MM.1S (cell line): ENCODE data around the gene EID2B.

Experiments
- DNase-seq: peaks from one replicate; pipeline ENCODE4 v3.0.0-alpha.2; 2015
- H2AFZ ChIP-seq: fragments of 300-600 bp; sonication (generic); 2 replicates; pipeline ENCODE4 v1.6.0; 2016; ENCODE audit warnings: antibody characterized with exemption, low read length
- H3F3A ChIP-seq: fragments of 300-600 bp; sonication (generic); 2 replicates; pipeline ENCODE4 v1.6.1; 2016; ENCODE audit warnings: mild to moderate bottlenecking, antibody characterized with exemption, low read length, moderate library complexity, mixed read lengths; ENCODE audit not compliant: insufficient read depth
- H3K27ac ChIP-seq: fragments of 300-600 bp; sonication (generic); 2 replicates; pipeline ENCODE4 v1.5.1; 2016; ENCODE audit warnings: mild to moderate bottlenecking, low read length
- H3K27me3 ChIP-seq: fragments of 300-600 bp; sonication (generic); replicated peaks from 2 replicates; pipeline ENCODE4 v1.6.0; 2016; ENCODE audit warnings: low read length; ENCODE audit not compliant: insufficient read depth
- H3K36me3 ChIP-seq: fragments of 300-600 bp; sonication (generic); replicated peaks from 2 replicates; pipeline ENCODE4 v1.6.1; 2016; ENCODE audit warnings: mild to moderate bottlenecking, low read length, mixed read lengths; ENCODE audit not compliant: insufficient read depth
- H3K4me1 ChIP-seq: fragments of 300-600 bp; sonication (generic); 2 replicates; pipeline ENCODE4 v1.6.1; 2016; ENCODE audit warnings: low read length, mixed read lengths
- H3K4me2 ChIP-seq: fragments of 300-600 bp; sonication (generic); 2 replicates; pipeline ENCODE4 v1.6.0; 2016; ENCODE audit warnings: low read depth, low read length
- H3K4me3 ChIP-seq: fragments of 300-600 bp; sonication (generic); 2 replicates; pipeline ENCODE4 v1.5.1; 2016; ENCODE audit warnings: low read length, mixed read lengths
- H3K79me2 ChIP-seq: fragments of 300-600 bp; sonication (generic); 2 replicates; pipeline ENCODE4 v1.6.1; 2016; ENCODE audit warnings: mixed run types, low read length, mixed read lengths
- H3K9ac ChIP-seq: fragments of 300-600 bp; sonication (generic); 2 replicates; pipeline ENCODE4 v1.6.1; 2016; ENCODE audit warnings: low read length, mixed read lengths
- H3K9me2 ChIP-seq: fragments of 300-600 bp; sonication (generic); replicated peaks from 2 replicates; pipeline ENCODE4 v1.6.1; 2016; ENCODE audit warnings: mild to moderate bottlenecking, low read length, mixed read lengths; ENCODE audit not compliant: insufficient read depth
- H3K9me3 ChIP-seq: fragments of 300-600 bp; sonication (generic); replicated peaks from 2 replicates; pipeline ENCODE4 v1.6.1; 2016; ENCODE audit warnings: mild to moderate bottlenecking, low read length, mixed read lengths; ENCODE audit not compliant: insufficient read depth
- H4K20me1 ChIP-seq: fragments of 300-600 bp; sonication (generic); 2 replicates; pipeline ENCODE4 v1.6.1; 2016; ENCODE audit warnings: mild to moderate bottlenecking, low read length, moderate library complexity, mixed read lengths; ENCODE audit not compliant: insufficient read depth
- EZH2 ChIP-seq: fragments of 300-600 bp; sonication (generic); optimal IDR thresholded peaks from 2 replicates; pipeline ENCODE3; 2017; ENCODE audit warnings: low read depth, mild to moderate bottlenecking, antibody characterized with exemption, low read length, mixed read lengths
- EZH2phosphoT487 ChIP-seq: fragments of 300-600 bp; sonication (generic); IDR thresholded peaks from 2 replicates; pipeline ENCODE4 v1.6.1; 2018; ENCODE audit warnings: antibody characterized with exemption, low read length
- TF ChIP-seq, protein P1 (sequence below): fragments of 300-600 bp; sonication (generic); IDR thresholded peaks from 2 replicates; pipeline ENCODE4 v1.5.1; 2016; ENCODE audit warnings: antibody characterized with exemption, low read length, mixed read lengths

The EID2B gene

DNA sequence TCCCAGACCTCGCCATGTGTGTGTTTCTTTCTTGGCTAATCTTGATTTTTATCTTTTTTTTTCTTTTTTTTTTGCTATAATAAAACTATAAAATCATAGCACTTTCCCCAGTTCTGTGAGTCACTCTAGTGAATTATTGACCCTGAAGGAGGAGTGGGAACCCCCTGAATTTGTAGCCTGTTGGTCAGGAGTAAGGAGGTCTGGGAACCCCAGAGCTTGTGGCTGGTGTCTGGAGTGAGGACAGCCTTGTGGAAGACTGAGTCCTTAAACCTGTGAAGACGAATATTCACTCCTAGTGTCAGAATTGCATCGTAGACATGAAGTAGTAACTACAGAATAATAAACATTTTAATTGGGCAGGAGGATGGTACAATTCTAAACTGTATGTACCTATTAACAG, 7.4 kb downstream of the EID2B start:
- Histone ChIP-seq H2AFZ (no peak overlapping the region), H4K20me1 (no peaks in the 10 kb centered on the region)
- no peak for DNase-seq

DNA sequence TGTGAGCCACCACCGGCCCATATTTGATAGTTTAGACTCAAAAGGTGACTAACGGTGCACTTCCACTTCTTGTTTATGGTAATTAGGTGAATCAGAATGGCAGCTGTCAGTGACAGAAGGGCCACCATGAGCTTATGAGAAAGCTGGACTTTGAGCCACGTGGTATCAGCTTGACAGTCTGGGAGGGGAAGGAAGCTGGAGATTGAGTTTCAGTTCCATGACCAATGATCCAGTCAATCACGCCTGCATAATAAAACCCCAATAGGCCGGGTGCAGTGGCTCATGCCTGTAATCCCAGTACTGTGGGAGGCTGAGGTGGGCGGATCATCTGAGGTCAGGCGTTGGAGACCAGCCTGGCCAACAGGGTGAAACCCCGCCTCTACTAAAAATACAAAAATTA, 8.2 kb downstream of the EID2B start:
- Histone ChIP-seq H3K4me1 (no peaks in the 10 kb centered on the region), H3K9ac (no peak overlapping the region), H3K27ac (no peak overlapping the region), H4K20me1 (no peaks in the 10 kb centered on the region), H3K27me3 (no peaks in the 10 kb centered on the region), H3K79me2 (no peaks in the 10 kb centered on the region), H3K9me3 (no peaks in the 10 kb centered on the region), H3K9me2 (no peaks in the 10 kb centered on the region), H2AFZ (no peak overlapping the region), H3K36me3 (no peaks in the 10 kb centered on the region), H3F3A (no peaks in the 10 kb centered on the region), H3K4me2 (no peak overlapping the region), H3K4me3 (no peak overlapping the region)
- DNase-seq: no peak
- TF ChIP-seq EZH2 (no peak), EZH2phosphoT487 (no peak)
- TF ChIP-seq, protein P1, sequence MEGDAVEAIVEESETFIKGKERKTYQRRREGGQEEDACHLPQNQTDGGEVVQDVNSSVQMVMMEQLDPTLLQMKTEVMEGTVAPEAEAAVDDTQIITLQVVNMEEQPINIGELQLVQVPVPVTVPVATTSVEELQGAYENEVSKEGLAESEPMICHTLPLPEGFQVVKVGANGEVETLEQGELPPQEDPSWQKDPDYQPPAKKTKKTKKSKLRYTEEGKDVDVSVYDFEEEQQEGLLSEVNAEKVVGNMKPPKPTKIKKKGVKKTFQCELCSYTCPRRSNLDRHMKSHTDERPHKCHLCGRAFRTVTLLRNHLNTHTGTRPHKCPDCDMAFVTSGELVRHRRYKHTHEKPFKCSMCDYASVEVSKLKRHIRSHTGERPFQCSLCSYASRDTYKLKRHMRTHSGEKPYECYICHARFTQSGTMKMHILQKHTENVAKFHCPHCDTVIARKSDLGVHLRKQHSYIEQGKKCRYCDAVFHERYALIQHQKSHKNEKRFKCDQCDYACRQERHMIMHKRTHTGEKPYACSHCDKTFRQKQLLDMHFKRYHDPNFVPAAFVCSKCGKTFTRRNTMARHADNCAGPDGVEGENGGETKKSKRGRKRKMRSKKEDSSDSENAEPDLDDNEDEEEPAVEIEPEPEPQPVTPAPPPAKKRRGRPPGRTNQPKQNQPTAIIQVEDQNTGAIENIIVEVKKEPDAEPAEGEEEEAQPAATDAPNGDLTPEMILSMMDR: no peak

More for the DNA sequence above, 7.4 kb downstream of the EID2B start:
- Histone ChIP-seq H3K79me2 (no peaks in the 10 kb centered on the region), H3K4me2 (no peak overlapping the region), H3K9me3 (no peaks in the 10 kb centered on the region), H3K4me1 (no peaks in the 10 kb centered on the region), H3K36me3 (no peaks in the 10 kb centered on the region), H3K9ac (no peak overlapping the region), H3K4me3 (no peak overlapping the region), H3K9me2 (no peaks in the 10 kb centered on the region), H3K27me3 (no peaks in the 10 kb centered on the region), H3F3A (no peaks in the 10 kb centered on the region), H3K27ac (no peak overlapping the region)
- TF ChIP-seq, protein P1: no peak
- TF ChIP-seq EZH2phosphoT487 (no peak), EZH2 (no peak)

DNA sequence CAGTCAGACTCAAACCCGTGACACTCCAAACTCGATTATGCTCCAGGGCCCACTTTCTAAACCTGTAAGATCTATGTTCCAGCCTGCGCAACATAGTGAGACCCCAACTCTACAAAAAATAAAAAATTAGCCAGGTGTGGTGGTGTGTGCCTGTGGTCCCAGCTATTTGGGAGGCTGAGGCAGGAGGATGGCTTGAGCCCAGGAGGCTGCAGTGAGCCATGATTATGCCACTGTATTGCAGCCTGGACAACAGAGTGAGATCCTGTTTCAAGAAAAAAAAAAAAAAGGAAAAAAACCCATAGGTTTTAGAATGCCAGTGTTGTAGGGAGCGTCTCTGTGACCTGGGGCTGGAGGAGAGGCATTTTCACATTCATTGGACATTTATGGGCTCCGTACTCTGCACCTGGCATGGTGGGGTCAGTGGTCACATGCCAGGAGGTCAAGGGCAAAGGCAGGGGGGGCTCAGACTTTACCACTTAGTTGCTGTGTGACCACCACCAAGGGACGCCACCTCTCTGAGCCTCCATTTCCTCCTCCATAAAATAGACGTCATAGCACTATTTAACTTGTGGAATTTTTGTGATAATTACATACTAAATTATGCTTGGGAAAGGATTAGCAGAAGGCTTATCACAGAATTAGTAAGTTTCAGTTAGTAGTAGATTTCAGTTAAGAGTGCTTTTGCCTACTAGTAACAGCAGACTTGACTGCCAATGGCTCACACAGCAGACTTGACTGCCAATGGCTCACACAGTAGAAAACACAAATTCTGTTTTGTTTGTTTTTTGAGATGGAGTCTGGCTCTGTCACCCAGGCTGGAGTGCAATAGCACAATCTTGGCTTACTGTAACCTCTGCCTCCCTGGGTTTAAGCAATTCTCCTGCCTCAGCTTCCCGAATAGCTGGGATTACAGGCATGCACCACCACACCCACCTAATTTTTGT, 11.8 kb downstream of the EID2B start:
- Histone ChIP-seq H3K9ac (no peak overlapping the region), H3K27ac (no peak overlapping the region)
- no peak for DNase-seq

More for the DNA sequence above, 11.8 kb downstream of the EID2B start:
- Histone ChIP-seq H3F3A (no peaks in the 10 kb centered on the region), H3K4me2 (no peak overlapping the region), H3K4me3 (no peak overlapping the region), H3K36me3 (no peaks in the 10 kb centered on the region), H3K9me3 (no peaks in the 10 kb centered on the region), H3K4me1 (no peaks in the 10 kb centered on the region), H3K9me2 (no peaks in the 10 kb centered on the region), H3K79me2 (no peaks in the 10 kb centered on the region), H4K20me1 (no peaks in the 10 kb centered on the region), H3K27me3 (peaks cover 13% of the 10 kb centered on the region), H2AFZ (no peak overlapping the region)
- TF ChIP-seq EZH2phosphoT487: no peak
- TF ChIP-seq EZH2: no peak
- TF ChIP-seq, protein P1: no peak
